Activated CD4-positive, alpha-beta T cell treated with anti-CD3 and anti-CD28 coated beads, Interleukin-2, amount 10 ng/mL, durations not matched to agents 7 days and 5 days (primary cell): ENCODE results near the gene KRT7. TPM values are rescaled to one million over a fixed set of nuclear protein-coding genes. Genes with fewer than 3 reads are reported as not detected.
"Not testable (repeated sequence)": the region's sequence is repeated elsewhere in the genome, so short reads cannot be mapped to it uniquely, and the experiment has no call there.

Experiments
- CTCF ChIA-PET: fragments of 350-600 bp; sonication (Branson Sonifier 250); formaldehyde crosslinking; loops from one replicate; lab custom pipeline; 2021; ENCODE audit warnings: antibody characterized with exemption; lab: Charles Lee
- POLR2A ChIA-PET: fragments of 350-600 bp; sonication (Branson Sonifier 250); formaldehyde crosslinking; loops from one replicate; lab custom pipeline; 2021; ENCODE audit warnings: antibody characterized with exemption; lab: Charles Lee
- DNase-seq: peaks from one replicate; pipeline ENCODE4 v3.0.0-alpha.2; 2020
- H3K27ac Mint-ChIP-seq: one replicate; pipeline ENCODE4 v1.8.0; 2021; ENCODE audit warnings: mild to moderate bottlenecking, moderate library complexity, mixed read lengths
- H3K27me3 Mint-ChIP-seq: one replicate; pipeline ENCODE4 v1.8.0; 2021; ENCODE audit warnings: mixed read lengths
- H3K36me3 Mint-ChIP-seq: one replicate; pipeline ENCODE4 v1.8.0; 2021; ENCODE audit warnings: low read depth, mixed read lengths
- H3K4me1 Mint-ChIP-seq: one replicate; pipeline ENCODE4 v1.8.0; 2021; ENCODE audit warnings: mixed read lengths
- H3K4me3 Mint-ChIP-seq: one replicate; pipeline ENCODE4 v1.8.0; 2021; ENCODE audit warnings: mild to moderate bottlenecking, moderate library complexity, mixed read lengths
- H3K9me3 Mint-ChIP-seq: one replicate; pipeline ENCODE4 v1.8.0; 2021; ENCODE audit warnings: mixed read lengths
- total RNA-seq, 2 experiments: library from RNA; stranded (reverse); gene quantifications; one replicate each; pipeline ENCODE4 v1.2.3, GENCODE V29; 2021

Gene KRT7
- total RNA-seq, 2 experiments from 2014 or later, result 2.2 to 2.5 TPM

DNA sequence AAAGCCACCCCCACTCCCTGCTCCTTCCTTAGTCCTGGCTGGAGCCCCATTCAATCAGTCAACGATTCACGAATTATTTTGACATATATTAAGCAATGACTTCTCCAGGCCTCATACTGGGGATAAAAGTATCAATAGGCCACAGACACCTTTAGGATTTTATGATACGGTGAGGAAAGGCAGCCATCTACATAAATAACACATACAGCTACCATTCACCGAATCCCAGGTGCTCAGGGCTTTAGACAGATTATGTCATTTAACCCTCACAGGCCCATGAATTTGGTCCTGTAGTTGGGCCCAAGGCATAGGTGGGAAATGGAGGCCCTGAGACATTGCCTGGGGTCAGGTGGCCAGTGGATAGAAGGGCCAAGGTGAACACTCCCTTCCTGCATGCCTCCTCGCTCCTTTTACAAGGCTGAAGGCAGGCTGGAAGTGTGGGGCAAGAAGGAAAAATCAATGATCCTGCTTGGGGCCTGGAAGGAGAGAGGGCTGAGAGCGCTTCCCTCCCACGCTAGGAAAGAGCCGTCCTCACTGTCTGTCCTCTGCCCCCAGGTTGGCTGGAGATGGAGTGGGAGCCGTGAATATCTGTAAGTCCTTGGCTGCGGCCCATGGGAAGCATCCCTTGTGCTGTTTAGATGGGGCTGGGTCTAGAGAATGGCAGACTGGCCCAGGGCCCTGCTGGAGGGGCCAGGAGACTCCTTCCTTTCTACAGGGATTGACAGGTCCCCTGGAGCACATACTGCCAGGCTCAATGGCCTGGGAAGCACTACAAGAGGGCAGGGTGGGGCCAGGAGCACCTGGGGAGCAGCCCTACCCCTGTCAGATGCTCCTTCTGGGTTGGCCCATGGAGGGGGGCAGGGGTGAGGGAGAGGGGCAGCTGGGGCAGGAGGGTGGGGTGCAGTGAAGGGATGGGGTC, 14.8 kb downstream of the KRT7 start:
- H3K4me1 Mint-ChIP-seq, result peaks cover 75% of the 10 kb centered on the region
- ChIA-PET POLR2A (no interaction called here), CTCF (no interaction called here)
- H3K27ac Mint-ChIP-seq, result peak overlapping the region; percentile 27
- no peak for DNase-seq
- H3K27me3 Mint-ChIP-seq, result peaks cover 9% of the 10 kb centered on the region
- no peak overlapping the region for H3K4me3 Mint-ChIP-seq
- H3K9me3 Mint-ChIP-seq, result peaks cover 6% of the 10 kb centered on the region
- peaks cover 19% of the 10 kb centered on the region for H3K36me3 Mint-ChIP-seq

DNA sequence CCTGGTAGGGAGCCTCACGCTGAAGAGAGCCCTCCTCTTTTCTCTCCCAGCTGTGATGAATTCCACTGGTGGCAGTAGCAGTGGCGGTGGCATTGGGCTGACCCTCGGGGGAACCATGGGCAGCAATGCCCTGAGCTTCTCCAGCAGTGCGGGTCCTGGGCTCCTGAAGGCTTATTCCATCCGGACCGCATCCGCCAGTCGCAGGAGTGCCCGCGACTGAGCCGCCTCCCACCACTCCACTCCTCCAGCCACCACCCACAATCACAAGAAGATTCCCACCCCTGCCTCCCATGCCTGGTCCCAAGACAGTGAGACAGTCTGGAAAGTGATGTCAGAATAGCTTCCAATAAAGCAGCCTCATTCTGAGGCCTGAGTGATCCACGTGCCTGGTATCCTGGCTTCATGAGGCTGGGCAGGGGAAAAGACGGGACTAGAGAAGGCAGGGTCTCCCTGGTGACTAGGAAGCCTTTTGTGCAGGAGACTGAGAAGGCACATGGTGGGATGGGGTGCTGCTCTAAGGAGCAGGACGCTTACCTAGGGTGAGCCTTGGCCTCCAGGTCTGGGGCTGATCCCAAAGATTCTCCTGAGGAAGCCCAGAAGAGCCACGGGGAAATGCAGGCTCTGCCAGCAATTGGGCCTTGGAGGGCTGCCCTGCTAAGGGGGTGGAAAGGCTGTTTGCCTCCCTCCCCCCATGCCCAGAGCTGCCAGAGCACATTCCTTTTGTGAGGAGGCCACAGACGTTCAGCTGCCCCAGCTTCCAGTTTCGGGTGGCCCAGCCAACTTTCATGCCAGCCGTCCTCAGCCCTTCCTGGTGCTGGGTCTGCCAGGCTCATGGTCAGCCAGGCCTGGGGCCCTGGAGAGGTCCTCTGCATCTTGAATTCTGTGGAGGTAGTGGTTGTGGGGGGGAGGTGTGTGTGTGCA, 15.8 kb downstream of the KRT7 start:
- Mint-ChIP-seq H3K36me3 (peaks cover 19% of the 10 kb centered on the region), H3K4me3 (no peak overlapping the region), H3K27me3 (peaks cover 9% of the 10 kb centered on the region), H3K27ac (peak overlapping the region; percentile 3), H3K4me1 (peaks cover 72% of the 10 kb centered on the region), H3K9me3 (peaks cover 6% of the 10 kb centered on the region)
- CTCF ChIA-PET, result interaction anchor here (1.4 to 3.0 kb wide), 2 partner anchors 11 to 30 kb away, joined by 6 to 10 read pairs; no protein-coding TSS in a partner anchor
- DNase-seq, result no peak
- POLR2A ChIA-PET, result no interaction called here

DNA sequence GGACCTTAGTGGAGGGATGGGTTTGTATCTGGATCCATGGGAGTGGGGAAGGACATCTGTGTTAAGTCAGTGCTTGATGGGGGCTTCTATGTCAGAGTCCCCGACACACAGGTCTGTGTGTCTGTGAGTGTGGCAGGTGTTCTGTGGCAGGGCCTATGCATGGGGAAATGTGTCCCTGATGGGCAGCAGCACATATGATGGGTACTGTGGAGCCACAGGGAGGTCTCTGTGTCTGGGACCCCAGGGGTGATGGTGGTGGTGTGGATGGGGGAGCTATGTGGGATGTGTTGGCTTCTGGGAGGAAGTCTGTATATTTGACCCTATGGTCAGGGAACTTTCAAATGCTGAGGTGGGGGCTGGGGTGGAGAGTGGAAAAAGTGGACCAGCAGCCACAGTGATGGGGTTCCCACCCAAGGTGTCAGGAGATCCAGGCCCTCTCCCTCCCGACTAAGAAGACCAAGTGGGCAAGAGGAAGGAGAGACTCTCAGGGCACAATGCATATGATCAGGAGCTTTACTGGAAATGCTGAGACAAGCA, 16.5 kb downstream of the KRT7 start:
- peaks cover 6% of the 10 kb centered on the region for H3K9me3 Mint-ChIP-seq
- H3K36me3 Mint-ChIP-seq, result peaks cover 19% of the 10 kb centered on the region
- H3K27me3 Mint-ChIP-seq, result peaks cover 9% of the 10 kb centered on the region
- no peak overlapping the region for H3K4me3 Mint-ChIP-seq
- H3K4me1 Mint-ChIP-seq, result peaks cover 65% of the 10 kb centered on the region
- DNase-seq, result no peak
- POLR2A ChIA-PET, result no interaction called here
- CTCF ChIA-PET, result interaction anchor here (1.4 to 3.0 kb wide), 2 partner anchors 12 to 29 kb away, joined by 6 to 10 read pairs; no protein-coding TSS in a partner anchor
- H3K27ac Mint-ChIP-seq, result peak overlapping the region; percentile 74

DNA sequence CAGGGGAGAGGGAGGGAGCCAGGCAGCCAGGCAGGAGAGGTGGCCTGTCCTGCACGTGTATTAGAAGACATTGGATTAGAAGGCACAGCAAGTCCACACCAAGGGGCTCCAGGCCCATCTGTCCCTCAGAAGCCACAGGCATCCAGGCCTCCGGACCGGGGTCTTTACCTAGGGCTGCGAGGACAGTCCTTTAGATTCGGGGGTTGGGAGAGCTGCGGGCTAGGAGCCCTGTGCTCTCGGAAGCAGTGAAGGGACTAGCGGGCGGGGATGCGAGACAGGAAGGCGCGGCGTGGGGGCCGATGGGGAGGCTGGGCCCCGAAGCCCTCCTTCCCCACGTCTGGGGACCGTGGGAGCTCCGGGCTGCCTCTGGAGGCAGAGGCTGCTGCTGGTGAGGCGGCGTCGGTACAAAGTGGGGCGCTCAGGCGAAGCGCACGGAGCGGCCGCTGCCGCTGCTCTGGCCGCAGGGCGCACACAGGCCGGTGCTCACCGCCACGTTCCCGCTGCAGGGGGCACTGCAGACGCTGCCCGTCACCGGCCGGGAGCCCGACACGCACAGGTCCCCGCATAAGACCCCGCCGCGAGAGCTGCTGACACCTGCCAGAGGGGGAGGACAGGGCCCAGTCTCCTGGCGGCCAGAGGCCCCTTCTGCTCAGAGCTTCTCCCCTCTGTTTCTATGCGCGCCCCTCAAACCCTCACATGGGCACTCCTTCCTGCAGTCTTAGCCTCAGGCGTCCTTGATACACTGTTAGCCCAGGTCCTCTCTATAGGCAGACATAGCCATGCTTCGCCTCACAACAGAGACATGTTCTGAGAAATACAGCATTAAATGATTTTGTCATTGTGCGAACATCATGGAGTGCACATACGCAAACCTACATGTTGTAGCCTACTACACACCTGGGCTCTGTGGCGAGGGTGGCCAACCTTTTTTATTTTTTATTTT, 17.3 kb downstream of the KRT7 start:
- ChIA-PET POLR2A (no interaction called here), CTCF (interaction anchor here (1.2 to 3.0 kb wide), 4 partner anchors 13 to 29 kb away, joined by 3 to 10 read pairs (median 6); no protein-coding TSS in a partner anchor)
- H3K27me3 Mint-ChIP-seq, result peaks cover 16% of the 10 kb centered on the region
- H3K27ac Mint-ChIP-seq, result peak overlapping the region; percentile 74
- no peak for DNase-seq
- peaks cover 6% of the 10 kb centered on the region for H3K9me3 Mint-ChIP-seq
- H3K4me3 Mint-ChIP-seq, result no peak overlapping the region
- peaks cover 60% of the 10 kb centered on the region for H3K4me1 Mint-ChIP-seq
- peaks cover 19% of the 10 kb centered on the region for H3K36me3 Mint-ChIP-seq

DNA sequence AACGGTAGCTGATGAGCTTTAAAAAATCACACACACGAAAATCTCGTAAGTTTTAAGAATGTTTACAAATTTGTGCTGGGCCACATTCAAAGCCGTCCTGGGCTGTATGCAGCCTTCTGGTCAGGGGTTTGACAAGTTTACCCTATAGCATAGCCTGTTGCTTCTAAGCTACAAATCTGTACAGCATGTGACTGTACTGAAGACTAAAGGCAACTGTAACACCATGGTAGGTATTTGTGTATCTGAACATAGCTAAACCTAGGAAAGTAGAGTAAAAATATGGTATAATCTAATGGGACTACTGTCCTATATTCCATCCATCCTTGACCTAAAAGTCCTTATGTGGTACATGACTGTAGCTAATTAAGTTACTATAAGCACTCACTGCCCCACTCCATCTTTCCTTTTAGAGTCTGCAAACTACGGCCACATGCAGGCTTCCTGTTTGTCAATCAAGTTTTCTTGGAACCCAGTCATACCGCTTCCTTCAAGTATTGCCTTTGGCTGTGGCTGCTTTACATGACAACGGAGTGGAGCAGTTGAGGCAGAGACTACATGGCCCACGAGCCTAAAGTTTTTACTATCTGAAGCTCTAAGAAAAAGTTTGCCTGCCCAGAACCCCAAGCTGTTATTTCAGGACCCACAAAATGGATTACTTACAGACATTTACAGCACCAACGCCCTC, 18.5 kb downstream of the KRT7 start:
- peaks cover 50% of the 10 kb centered on the region for H3K4me1 Mint-ChIP-seq
- DNase-seq, result peak; percentile 43
- H3K9me3 Mint-ChIP-seq, result peaks cover 6% of the 10 kb centered on the region
- ChIA-PET CTCF (interaction anchor here (0.7 to 3.0 kb wide), 7 partner anchors 10 to 81 kb away, joined by 3 to 10 read pairs (median 5); no protein-coding TSS in a partner anchor), POLR2A (no interaction called here)
- peak overlapping the region; percentile 45 for H3K4me3 Mint-ChIP-seq
- H3K27ac Mint-ChIP-seq, result peak overlapping the region; percentile 97
- peaks cover 28% of the 10 kb centered on the region for H3K27me3 Mint-ChIP-seq
- H3K36me3 Mint-ChIP-seq, result peaks cover 19% of the 10 kb centered on the region

DNA sequence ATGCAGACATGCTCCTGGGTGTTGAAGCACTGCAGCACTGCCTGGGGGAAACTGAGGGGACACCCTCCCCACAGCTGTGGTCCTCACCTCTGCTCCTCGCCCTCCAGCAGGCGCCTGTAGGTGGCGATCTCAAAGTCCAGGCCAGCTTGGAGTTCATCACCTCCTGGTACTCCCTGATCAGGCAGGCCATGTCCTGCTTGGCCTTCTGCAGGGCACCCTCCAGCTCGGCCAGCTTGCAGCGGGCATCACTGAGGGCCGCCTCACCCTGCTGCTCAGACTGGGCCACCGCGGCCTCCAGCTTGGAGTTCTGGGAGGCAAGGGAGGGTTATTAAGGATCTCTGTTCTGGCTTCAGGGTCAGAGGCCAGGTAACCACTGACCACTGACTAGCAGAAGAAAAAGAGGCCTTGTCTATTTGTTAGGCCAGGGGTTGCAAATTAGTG, 19.2 kb downstream of the KRT7 start:
- POLR2A ChIA-PET, H3K9me3 Mint-ChIP-seq, DNase-seq, H3K4me3 Mint-ChIP-seq: not testable (repeated sequence)
- Mint-ChIP-seq H3K27me3 (peaks cover 34% of the 10 kb centered on the region), H3K27ac (peak overlapping the region; percentile 97), H3K36me3 (peaks cover 19% of the 10 kb centered on the region), H3K4me1 (peaks cover 43% of the 10 kb centered on the region)
- CTCF ChIA-PET, result interaction anchor here (0.7 to 1.7 kb wide), 5 partner anchors 11 to 82 kb away, joined by 3 to 6 read pairs (median 5); no protein-coding TSS in a partner anchor

DNA sequence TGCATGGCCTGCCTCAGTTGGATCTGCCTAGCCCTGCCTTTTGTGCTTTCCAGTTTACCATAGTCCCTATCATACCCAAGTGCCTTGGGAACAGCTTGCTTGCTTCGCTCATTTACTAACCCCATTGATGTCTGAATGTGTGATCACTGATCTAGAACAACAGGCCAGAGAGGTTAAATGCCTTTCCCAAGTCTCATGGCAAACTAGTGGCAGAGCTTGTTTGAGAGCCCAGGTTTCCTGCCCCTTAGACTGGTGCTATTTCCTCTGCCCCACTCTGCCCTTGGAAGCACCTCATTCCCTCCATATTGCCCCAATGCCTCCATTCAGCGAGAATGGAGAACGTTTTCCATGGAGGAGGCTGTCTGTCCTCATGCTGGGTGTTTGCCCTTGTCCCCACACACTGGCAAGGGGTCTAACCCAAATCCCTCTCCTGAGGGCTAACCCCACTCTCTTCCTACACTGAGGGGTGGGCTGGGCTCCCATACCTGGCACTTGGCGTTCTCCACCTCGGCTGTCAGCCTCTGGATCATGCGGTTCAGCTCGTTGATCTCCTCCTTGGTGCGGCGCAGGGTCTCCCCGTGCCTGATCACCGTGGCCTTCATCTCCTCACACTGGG, 19.8 kb downstream of the KRT7 start:
- Mint-ChIP-seq H3K4me3 (no peak overlapping the region), H3K27me3 (peaks cover 40% of the 10 kb centered on the region), H3K9me3 (peaks cover 6% of the 10 kb centered on the region), H3K36me3 (peaks cover 19% of the 10 kb centered on the region), H3K4me1 (peaks cover 39% of the 10 kb centered on the region), H3K27ac (peak overlapping the region; percentile 72)
- ChIA-PET CTCF (interaction anchor here (0.7 to 1.7 kb wide), 3 partner anchors 11 to 60 kb away, joined by 3 to 6 read pairs (median 4); no protein-coding TSS in a partner anchor), POLR2A (no interaction called here)
- no peak for DNase-seq

- Mint-ChIP-seq H3K4me3 (no peak overlapping the region), H3K27me3 (peaks cover 44% of the 10 kb centered on the region), H3K4me1 (peaks cover 39% of the 10 kb centered on the region), H3K27ac (peak overlapping the region; percentile 72), H3K9me3 (peaks cover 6% of the 10 kb centered on the region), H3K36me3 (peaks cover 19% of the 10 kb centered on the region)
- CTCF ChIA-PET, result interaction anchor here (0.7 to 1.7 kb wide), 4 partner anchors 10 to 61 kb away, joined by 3 to 6 read pairs (median 4); no protein-coding TSS in a partner anchor
- DNase-seq, result no peak
- POLR2A ChIA-PET, result no interaction called here
Measured at GRCh38 chr12:52253391-52254179, 20.5 kb downstream of the KRT7 start.

GRCh38 chr12:52254180-52254964, 21.3 kb downstream of the KRT7 start:
- Mint-ChIP-seq H3K9me3 (peaks cover 6% of the 10 kb centered on the region), H3K27me3 (peaks cover 50% of the 10 kb centered on the region), H3K4me3 (no peak overlapping the region), H3K36me3 (peaks cover 22% of the 10 kb centered on the region), H3K27ac (no peak overlapping the region), H3K4me1 (peaks cover 43% of the 10 kb centered on the region)
- CTCF ChIA-PET, result interaction anchor here (1.0 to 2.4 kb wide), 2 partner anchors 11 to 25 kb away, joined by 3 to 8 read pairs; no protein-coding TSS in a partner anchor
- POLR2A ChIA-PET, result no interaction called here
- no peak for DNase-seq
